C4-2B (cell line): ENCODE measurements around the gene POLR2A.

Experiments used
- CTCF ChIP-seq: fragments of 450-650 bp; conservative IDR thresholded peaks from 2 replicates; pipeline ENCODE4 v1.5.1; 2017; ENCODE audit warnings: mild to moderate bottlenecking
- ZFX ChIP-seq: fragments of 450-650 bp; IDR thresholded peaks from 2 replicates; pipeline ENCODE4 v1.6.1; 2017

DNA sequence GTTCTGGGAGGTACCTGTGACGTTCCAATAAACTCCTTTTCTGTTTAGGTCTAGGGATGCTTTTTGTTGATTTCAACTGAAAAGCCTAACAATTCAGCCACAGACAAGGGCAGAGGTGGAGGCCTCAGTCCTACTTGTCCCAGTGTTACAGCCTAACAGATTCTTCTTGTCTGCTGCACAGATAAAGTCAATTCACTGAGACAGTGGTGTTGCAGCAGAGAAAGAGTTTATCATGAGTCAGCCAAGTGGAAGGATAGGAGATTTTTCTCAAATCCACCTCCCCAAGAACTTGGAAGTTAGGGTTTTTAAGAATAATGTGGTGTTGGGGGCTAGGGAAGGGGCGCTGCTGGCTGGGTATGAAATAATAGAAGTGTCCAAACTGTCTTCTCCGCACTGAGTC lies 53.9 kb downstream of the POLR2A start:
- TF ChIP-seq ZFX = no peak
- TF ChIP-seq CTCF = no peak
